Stimulated activated CD4-positive, alpha-beta T cell treated with anti-CD3 and anti-CD28 coated beads, Interleukin-4, amount 100 ng/mL, for 48 hours (primary cell): Measurements from ENCODE around the gene SUPT20HL2.
"Not testable (repeated sequence)": the region's sequence is repeated elsewhere in the genome, so short reads cannot be mapped to it uniquely, and the experiment has no call there.

ENCODE experiments used
- DNase-seq, 2 donors: peaks; one replicate each; pipeline ENCODE4 v3.0.0-alpha.2; 2020; ENCODE audit warnings: low read depth in 2 of 2

Gene SUPT20HL2

DNA sequence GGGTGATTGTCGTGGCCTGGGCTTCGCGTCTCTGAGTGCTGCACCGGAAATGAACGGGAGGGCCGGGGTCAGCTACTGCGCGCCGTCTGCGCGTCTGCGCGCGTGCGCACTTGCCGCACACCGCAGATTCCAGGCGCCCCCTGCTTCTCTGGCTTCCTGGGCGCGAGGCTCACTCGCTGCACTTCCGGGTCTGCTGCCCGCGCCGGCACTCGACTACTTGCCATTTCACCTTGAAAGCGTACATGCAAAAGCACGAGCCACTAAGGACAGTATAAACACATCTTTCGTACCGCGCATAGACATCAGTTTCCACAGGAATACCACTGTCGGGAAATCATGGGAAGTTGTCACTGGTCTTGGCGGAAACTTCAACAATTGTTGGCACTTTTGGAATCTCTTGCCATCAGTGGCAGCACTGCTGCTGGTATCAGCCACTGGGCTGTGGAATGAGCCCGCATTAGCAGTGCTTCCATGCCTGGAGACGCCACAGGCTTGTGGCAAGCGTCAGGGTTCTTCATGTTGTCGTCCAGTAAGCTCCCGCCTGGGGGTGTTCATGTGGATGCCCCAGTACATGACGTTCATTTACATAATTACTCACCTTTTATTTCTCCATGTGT, at the start of gene SUPT20HL2:
Gene SUPT20HL2, minus strand, starts transcription at position 51 of the 617 bp plus-strand sequence. CDS start 754 bp downstream, outside the sequence.
- no peak for DNase-seq

DNA sequence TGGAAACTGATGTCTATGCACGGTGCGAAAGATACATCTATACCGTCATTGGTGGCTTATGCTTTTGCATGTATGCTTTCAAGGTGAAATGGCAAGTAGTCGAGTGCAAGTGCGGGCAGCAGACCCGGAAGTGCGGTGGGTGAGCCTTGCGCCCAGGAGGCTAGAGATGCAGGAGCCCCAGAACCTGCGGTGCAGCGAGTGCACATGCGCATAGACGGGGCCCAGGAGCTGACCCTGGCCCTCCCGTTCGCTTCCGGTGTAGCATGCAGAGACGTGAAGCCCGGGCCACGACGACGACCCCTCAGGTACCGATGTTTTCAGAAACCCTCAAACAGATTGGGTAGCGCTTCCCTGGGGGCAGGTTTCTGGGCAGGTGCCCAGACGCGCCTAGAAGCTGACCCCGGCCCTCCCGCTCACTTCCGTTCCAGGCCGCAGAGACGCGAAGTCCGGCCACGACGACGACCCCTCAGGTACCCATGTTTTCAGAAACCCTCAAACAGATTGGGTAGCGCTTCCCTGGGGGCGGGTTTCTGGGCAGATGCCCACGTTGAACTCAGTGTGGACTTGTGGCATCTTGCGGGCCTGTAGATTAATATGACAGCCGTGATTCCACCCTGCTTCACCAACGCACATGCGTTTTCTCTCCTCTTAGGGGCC, 48.3 kb upstream of the SUPT20HL2 start:
- not testable (repeated sequence) for DNase-seq

DNA sequence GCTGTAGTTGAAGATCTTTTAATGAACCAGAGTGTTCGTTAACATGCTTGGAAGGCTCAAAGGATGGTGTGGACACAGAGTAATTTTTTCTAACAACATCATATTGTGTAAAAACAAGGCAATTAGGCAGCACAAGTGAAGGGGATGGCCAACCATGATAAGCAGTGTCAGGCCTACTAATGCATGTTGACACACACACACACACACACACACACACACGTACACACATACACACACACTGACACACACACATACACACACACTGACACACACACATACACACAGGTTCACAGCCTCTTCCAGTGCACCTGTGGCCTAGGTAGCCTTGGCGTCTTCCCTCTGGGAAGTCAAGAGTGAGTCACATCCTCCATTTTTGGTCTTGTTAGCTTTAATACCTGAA, 46.4 kb upstream of the SUPT20HL2 start, which contains the start of gene SUPT20HL1:
Gene SUPT20HL1, plus strand, starts transcription at position 368 of the 400 bp plus-strand sequence. CDS start 2,122 bp downstream, outside the sequence.
- DNase-seq = no peak

DNA sequence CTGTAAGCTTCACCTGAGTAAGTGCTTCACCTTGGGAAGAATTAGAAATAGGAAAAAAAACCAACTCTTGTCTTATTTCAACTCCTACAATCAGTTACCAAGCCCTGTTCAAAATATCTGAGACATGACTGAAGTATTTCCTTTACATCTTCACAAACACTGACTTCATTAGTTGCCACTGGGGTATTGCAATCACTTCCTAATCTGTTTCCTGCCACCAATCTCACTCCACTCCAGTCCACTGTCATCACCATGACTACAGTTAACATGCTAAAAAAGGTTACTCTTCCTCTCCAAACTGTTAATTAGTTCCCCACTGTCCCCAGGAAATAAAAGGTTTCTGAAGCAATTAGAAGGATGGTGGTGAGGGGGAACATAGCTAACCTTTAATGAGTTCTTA, 43.2 kb upstream of the SUPT20HL2 start:
- DNase-seq = no peak

DNA sequence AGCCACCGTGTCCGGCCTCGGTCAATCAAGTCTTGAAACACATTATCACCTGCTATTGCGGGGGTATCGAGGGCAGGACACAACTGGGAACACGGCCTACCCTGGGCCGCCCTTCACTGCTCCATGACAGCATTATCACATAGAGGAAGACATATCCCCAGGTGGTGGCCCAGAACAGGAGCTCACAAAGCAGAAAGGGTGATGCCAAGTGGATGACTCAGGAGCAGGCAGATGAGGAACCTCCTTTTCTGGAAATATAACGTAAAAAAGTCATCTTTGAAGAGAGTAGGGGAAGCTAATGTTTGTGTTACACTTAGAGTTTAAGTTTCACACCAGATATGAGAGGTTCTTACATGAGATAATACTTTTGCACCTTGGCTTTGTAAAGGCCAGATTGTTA, 41.2 kb upstream of the SUPT20HL2 start:
- no peak for DNase-seq

DNA sequence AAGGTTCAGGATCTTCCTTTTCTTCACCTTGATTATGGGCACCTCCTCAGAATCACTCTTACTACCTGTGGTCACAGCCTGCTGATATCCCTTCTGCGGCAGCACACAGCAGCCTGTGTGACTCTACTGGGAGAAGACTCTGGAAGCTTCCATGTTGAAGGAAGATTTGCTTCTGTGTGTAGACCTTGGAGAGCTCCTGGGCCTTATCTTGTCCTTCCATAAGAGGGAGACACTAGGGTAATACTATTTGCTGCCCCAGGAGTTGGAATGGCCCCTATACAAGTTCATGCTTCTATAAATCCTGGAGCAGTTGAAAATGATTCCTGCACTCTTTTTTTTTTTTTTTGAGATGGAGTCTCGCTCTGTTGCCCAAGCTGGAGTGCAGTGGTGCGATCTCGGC, 36.3 kb upstream of the SUPT20HL2 start:
- DNase-seq = no peak

DNA sequence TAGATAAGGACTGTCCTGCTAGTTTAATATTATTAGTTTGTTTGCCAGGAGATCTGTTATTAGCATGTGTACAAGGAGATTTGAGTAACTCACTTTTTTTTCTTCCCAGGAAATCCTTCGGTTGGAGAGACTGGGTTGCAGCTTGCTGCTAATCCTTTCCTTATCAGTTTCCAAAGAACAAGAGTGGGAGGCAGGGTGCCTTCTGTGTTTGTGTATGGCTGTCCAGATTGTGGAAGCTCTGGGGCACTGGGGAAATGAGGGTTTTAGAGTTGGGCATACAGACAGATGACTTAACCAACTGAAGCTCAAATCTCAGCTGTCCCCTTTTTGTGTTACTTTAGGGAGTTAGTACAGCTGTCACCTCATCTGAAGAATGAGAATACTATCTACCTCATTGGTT, 34.0 kb upstream of the SUPT20HL2 start:
- DNase-seq = no peak

DNA sequence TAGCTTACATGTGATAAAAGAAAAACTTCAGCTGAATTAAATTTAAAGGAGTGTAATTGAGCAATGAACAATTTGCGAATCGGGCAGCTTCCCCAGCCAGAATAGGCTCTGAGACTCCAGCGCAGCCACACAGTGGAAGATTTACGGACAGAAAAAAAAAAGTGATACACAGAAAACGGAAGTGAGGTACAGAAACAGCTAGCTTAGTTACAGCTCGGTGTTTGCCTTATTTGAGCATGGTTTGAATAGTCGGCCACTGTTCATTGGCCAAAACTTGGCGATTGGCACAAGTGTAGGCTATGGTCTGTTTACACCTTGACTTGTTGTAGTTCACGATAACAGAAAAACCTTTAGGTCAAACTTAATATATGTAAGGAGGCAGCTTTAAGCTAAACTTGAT, 29.9 kb upstream of the SUPT20HL2 start:
- no peak for DNase-seq

DNA sequence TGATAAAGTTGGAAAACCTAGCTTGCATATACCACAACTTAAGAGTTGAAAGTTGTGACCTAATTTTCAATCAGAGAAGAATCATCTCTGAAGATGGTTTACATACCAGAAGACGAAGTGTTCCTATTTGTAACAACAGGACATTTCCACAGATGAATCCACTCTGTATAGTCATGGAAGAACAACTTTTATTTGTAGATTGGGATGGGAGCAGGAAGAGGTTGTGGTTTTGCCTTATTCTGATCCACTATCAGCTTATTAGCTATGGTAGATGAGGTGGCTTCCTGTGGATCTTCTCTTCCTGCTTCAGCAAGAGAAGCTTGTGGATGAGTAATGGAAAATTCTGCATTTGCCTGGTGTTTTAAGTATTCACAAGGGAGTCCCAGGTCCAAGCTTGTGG, 27.9 kb upstream of the SUPT20HL2 start:
- DNase-seq = no peak

DNA sequence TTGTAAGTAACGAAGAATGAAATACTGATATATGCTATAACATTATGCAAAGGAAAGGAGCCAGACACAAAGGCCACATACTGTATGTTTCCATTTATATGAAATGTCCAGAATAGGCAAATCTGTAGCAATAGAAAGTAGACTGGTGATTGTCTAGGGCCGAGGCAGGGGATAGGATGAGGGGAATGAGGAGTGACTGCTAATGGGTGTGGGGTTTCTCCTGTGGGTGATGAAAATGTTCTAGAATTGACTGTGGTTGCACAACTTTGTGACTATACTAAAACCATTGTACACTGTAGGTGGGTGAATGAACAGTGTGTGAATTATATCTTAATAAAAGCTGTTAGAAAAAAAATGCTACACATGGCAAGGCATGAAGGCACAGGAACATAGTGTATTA, 26.6 kb upstream of the SUPT20HL2 start:
- no peak for DNase-seq

DNA sequence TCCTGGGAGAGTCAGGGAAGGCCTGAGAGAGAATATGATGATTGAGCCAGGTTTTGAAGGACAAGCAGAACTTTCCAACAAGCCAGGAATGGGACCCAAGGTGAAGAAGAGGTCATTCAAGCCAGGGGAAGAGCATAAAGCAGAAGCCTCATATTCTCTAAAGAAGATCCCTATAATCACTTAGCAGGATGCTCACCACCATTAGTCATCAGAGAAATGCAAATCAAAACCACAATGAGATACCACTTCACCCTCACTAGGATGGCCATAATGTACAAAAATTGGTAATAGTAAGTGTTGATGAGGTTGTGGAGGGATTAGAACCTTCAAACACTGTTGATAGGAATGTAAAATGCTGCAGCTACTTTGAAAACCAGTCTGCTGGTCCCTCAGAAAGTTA, 26.0 kb upstream of the SUPT20HL2 start:
- DNase-seq = no peak

DNA sequence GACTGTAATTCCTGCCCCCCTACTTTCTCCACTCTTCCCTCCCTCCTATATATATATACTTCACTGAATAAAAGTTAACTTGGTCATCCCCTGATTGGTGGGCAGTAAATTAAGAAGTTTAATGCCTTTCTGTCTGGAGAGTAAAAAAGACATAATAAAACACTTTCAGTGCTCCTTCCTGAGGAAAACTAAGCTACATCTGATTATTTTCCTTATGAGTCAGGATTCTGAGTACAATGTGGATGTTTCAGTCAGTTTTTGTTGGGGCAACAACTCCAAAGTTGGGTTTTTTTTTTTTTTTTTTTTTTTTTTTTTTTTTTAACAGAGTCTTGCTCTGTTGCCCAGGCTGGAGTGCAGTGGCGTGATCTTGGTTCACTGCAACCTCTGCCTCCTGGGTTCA, 22.0 kb upstream of the SUPT20HL2 start:
- no peak for DNase-seq

DNA sequence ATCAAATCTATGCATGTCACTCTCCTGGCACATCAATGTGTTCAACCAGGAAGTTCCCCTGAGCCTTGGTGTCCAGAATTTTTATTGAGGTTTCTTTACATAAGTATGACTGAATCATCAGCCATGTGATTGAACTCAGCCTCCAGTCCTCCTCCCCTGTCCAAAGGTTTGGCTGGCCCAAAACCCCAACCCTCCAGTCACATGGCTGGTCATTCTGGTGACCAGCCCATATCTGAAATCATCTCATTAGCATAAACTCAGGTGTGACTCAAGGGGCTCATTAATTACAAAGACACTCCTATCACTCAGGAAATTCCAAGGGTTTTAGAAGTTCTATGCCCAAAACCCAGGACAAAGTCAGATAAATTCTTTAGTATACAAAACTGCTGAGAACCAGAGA, 20.6 kb upstream of the SUPT20HL2 start:
- DNase-seq = no peak

DNA sequence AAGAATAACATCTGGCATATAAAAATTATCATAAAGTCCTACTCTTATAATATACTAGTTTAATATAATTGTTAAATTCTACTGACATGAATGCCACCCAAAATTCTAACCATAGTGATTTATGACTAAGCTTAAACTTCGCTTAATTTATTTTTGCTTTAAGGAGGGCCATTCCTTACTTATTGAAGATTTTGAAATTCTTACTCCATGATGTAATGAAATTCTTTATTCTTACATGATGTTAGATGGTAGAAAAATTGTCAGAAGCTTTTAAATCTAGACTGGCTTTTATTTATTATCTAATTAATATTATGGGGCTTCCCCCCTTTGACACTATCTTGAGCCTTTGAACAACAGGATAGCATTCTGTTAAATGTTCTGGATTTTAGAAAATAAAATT, 19.5 kb upstream of the SUPT20HL2 start:
- no peak for DNase-seq

DNA sequence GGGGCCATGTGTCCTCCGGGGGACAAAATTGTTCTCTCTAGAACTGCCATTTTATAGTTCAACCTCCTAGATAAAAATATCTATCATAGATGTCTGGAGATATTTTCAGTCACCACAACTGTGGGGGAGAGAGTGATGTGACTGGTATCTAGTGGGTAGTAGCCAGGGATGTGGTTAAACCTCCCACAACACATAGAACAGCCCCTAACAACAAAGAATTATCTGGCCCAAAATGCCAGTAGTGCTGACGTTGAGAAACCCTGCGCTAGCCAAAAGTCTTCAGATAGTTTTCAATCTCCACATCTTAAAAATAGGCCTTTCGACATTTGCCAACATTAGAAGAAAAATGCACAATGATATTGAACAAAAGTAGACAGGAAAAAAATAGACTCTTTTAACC, 19.0 kb upstream of the SUPT20HL2 start:
- no peak for DNase-seq

DNA sequence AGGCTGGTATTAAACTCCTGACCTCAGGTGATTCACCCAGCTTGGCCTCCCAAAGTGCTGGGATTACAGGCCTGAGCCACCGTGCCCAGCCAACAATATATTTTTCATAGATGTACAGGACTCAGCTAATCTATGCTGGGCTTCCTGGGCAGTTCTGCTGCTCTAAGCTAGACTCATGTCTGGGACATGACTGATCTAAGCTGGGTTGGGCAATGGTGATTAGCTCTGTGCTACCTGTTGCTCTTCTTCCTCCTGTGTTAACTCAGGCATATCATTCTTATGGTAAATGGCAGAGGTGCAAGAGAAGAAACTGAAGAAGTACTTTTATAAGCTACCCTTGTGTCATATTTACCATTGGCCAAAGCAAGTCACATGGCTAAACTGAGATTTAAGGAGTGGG, 11.4 kb upstream of the SUPT20HL2 start:
- no peak for DNase-seq

DNA sequence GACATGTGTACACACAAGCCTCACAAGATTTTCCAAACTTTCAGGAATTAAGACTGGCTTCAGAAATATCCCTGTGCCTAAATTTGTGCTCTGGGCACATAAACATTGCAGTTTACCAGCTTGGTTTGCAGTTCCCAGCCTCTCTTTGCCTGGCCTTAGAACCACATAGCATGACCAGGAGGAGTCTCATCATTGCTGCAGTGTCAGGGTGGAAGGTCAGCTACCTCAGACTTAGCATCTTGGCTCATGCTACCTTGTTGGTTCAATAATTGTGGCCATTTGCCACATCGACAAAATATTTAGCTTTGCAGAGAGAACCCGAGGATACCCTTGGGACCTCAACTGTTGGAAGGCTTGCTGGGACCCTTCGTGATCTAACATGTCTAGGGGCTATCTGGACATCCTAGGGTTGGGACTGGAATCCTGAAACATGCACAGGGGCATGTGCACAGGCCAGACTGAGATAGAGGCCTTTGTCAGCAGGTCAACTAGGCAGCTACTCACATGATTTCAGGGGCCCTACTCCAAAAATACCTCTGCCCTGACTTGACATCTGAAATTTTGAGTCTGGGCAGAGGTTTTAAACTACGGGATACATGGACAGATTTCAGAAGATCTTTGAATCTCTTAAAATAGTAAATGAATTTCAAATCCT, 8.0 kb upstream of the SUPT20HL2 start:
- DNase-seq = no peak

DNA sequence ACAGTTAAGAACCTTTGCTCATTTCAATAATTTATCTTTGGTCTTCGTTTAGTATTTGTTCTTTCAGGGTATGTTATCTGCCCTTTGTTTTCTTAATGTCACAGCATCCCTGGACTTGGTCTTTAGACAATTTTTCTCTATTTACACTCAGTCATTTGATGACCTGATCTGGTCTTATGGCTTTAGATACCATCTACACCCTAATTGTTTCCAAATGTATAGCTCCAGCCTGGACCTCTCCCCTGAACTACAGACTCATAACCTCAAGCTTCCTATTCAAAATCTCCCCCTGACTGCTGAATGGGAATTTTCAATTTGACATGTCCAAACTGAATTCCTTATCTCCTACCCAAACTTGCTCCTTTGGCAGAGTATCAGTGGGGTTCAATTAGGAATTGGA, 3.7 kb upstream of the SUPT20HL2 start:
- DNase-seq = no peak

DNA sequence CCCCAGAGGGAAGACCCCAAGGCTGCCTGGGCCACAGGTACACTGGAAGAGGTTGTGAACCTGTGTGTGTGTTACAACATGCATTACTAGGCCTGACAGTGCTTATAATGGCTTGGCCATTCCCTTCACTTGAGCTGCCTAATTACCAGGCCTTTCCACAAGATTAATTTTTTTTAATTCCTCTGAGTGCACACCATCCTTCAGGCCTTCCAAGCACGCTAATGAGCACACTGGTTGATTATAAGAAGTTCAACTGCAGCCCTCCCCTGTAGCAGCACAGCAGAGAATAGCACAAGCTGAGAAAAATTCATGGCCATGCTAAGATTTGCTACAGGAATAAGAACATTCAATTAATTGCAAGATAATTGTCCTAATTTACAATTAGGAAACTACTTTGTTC, 2.2 kb upstream of the SUPT20HL2 start:
- no peak for DNase-seq

DNA sequence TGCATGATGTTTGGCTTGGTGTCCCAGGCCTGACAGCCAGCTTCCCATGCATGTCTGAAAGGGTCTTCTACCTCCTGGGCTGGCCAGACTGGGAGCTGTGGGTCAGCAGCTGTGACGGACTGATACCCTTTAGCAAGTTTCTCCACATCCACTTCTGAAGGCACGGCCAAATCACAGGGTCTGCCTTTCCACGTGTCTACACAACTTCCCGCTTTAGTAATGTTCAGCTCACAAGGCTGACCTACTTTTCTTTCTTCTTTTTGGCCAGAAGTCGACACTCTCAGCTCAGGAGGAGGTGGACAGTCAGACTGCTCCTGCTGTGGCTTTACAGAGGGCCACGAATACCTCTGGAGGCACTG, 1.6 kb downstream of the SUPT20HL2 start:
- DNase-seq = not testable (repeated sequence)

DNA sequence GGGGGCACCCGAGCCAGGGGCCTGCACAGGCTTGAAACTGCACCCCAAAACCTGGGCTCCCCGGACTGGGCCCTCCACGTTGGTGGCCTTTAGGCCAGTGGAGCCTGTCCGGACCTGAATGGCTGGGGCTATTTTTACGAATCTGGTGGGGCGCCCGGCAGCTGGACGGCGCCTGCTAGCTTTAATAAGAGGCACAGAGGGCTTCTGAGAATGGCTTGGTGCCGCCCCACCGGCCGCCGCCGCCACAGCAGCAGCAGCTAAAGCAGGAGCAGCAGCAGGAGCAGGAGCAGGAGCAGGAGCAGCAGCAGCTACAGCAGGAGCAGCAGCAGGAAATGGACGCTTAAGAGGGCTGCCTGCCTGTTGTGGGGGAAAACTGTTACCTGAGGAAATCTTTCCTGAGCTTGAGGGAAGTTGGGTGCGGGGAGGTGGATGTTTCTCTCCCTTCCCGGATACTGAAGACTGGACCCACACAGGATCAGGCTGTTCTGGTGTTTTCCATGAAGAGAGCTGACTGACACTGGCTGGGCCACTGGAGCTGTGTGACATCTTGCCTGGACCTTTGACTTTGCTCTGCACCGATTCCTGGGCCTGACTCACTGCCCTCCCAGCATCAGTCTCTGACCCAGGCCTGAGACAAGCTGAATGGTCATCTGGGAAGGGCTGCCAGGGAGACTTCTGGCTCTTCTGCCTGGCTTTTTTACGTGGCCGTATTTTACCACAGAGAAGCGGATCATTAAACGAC, 2.2 kb downstream of the SUPT20HL2 start:
- DNase-seq = not testable (repeated sequence)

DNA sequence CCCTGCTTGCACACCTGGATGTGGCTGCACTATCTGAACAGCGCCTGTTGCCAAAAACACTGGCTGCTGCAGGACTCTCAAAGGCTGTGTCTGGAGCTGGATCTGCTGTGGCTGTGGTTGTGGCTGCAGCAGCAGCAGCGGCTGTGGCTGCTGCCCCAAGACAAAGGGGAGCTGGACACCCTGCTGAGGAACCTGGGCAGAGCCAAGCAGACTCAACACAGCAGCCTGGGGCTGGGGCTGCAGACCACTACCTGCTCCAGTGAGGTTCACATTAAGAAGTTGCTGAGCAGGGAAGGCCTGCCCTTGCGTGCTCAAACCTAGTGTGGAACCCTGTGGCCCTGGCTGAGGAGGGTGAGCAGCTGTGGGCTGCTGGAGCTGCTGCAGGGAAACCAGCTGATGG, 3.0 kb downstream of the SUPT20HL2 start:
- DNase-seq = not testable (repeated sequence)
